Activated CD4-positive, alpha-beta T cell treated with anti-CD3 and anti-CD28 coated beads, Interleukin-2, amount 50 U/mL, for 1 hour (primary cell): ENCODE results near the gene POLR1H.

ENCODE experiments used
- DNase-seq: peaks from one replicate; pipeline ENCODE4 v3.0.0-alpha.2; 2020

The POLR1H gene

GRCh38 chr6:30062471-30063178 is 1.6 kb downstream of the POLR1H start:
- DNase-seq: no peak

GRCh38 chr6:30063315-30063714 is 2.2 kb downstream of the POLR1H start:
- no peak for DNase-seq

GRCh38 chr6:30066082-30066481 is 5.0 kb downstream of the POLR1H start:
- DNase-seq: no peak

- peak; percentile 97 for DNase-seq
Measured at GRCh38 chr6:30066577-30067459, 5.8 kb downstream of the POLR1H start, which contains the start of gene PPP1R11. PPP1R11 (plus strand) TSS chr6:30067198; CDS start chr6:30067411, 213 bp downstream.

- DNase-seq: no peak
Measured at GRCh38 chr6:30067460-30068139, 6.5 kb downstream of the POLR1H start.

GRCh38 chr6:30071081-30071818 is 10.2 kb downstream of the POLR1H start:
- DNase-seq: no peak

- DNase-seq: no peak
Measured at GRCh38 chr6:30071858-30072257, 10.8 kb downstream of the POLR1H start.

GRCh38 chr6:30073489-30074235 is 12.6 kb downstream of the POLR1H start:
- no peak for DNase-seq

- no peak for DNase-seq
Measured at GRCh38 chr6:30074331-30075093, 13.4 kb downstream of the POLR1H start.

- no peak for DNase-seq
Measured at GRCh38 chr6:30075094-30075789, 14.2 kb downstream of the POLR1H start, which contains the start of gene RNF39. RNF39 (minus strand) TSS chr6:30075769; CDS start chr6:30075585, 184 bp downstream.

- DNase-seq: no peak
Measured at GRCh38 chr6:30075790-30076732, 15.0 kb downstream of the POLR1H start.

GRCh38 chr6:30077218-30077617 is 16.2 kb downstream of the POLR1H start:
- no peak for DNase-seq

GRCh38 chr6:30087876-30088275 is 26.8 kb downstream of the POLR1H start:
- no peak for DNase-seq

- DNase-seq: no peak
Measured at GRCh38 chr6:30091577-30092381, 30.7 kb downstream of the POLR1H start.

- no peak for DNase-seq
Measured at GRCh38 chr6:30092852-30093543, 31.9 kb downstream of the POLR1H start.

- no peak for DNase-seq
Measured at GRCh38 chr6:30093951-30094661, 33.0 kb downstream of the POLR1H start.

- no peak for DNase-seq
Measured at GRCh38 chr6:30096829-30097228, 35.8 kb downstream of the POLR1H start.
